GM10847 (cell line): Measurements from ENCODE around the gene FRMPD4.

Source experiments
- POLR2A ChIP-seq: IDR thresholded peaks from 2 replicates; pipeline ENCODE4 v1.6.1; 2011; ENCODE audit not compliant: insufficient read length; ENCODE audit errors: extremely low read depth

Gene FRMPD4

GRCh38 chrX:12463873-12464272 lies 325.6 kb downstream of the FRMPD4 start:
- TF ChIP-seq POLR2A: no peak

- TF ChIP-seq POLR2A: no peak
Measured at GRCh38 chrX:12467321-12467720, 329.0 kb downstream of the FRMPD4 start.

GRCh38 chrX:12469296-12469695 lies 331.0 kb downstream of the FRMPD4 start:
- TF ChIP-seq POLR2A: no peak

- no peak for TF ChIP-seq POLR2A
Measured at GRCh38 chrX:12471061-12471460, 332.8 kb downstream of the FRMPD4 start.

- no peak for TF ChIP-seq POLR2A
Measured at GRCh38 chrX:12480956-12481355, 342.7 kb downstream of the FRMPD4 start.

- no peak for TF ChIP-seq POLR2A
Measured at GRCh38 chrX:12488220-12488619, 349.9 kb downstream of the FRMPD4 start.

GRCh38 chrX:12488771-12489170 lies 350.5 kb downstream of the FRMPD4 start:
- no peak for TF ChIP-seq POLR2A

GRCh38 chrX:12489341-12489740 lies 351.1 kb downstream of the FRMPD4 start:
- TF ChIP-seq POLR2A: no peak

- TF ChIP-seq POLR2A: no peak
Measured at GRCh38 chrX:12494400-12495138, 356.3 kb downstream of the FRMPD4 start.

- TF ChIP-seq POLR2A: no peak
Measured at GRCh38 chrX:12496343-12496742, 358.1 kb downstream of the FRMPD4 start.

- no peak for TF ChIP-seq POLR2A
Measured at GRCh38 chrX:12497832-12498591, 359.7 kb downstream of the FRMPD4 start.

- no peak for TF ChIP-seq POLR2A
Measured at GRCh38 chrX:12505127-12505526, 366.9 kb downstream of the FRMPD4 start.

- no peak for TF ChIP-seq POLR2A
Measured at GRCh38 chrX:12526306-12526705, 388.0 kb downstream of the FRMPD4 start.

- TF ChIP-seq POLR2A: no peak
Measured at GRCh38 chrX:12548341-12548740, 410.1 kb downstream of the FRMPD4 start.

- no peak for TF ChIP-seq POLR2A
Measured at GRCh38 chrX:12548746-12549145, 410.5 kb downstream of the FRMPD4 start.

- no peak for TF ChIP-seq POLR2A
Measured at GRCh38 chrX:12554206-12554605, 415.9 kb downstream of the FRMPD4 start.

- TF ChIP-seq POLR2A: no peak
Measured at GRCh38 chrX:12563121-12563520, 424.8 kb downstream of the FRMPD4 start.

- no peak for TF ChIP-seq POLR2A
Measured at GRCh38 chrX:12564221-12564620, 425.9 kb downstream of the FRMPD4 start.
